Fibroblast of skin of right quadriceps (primary cell): Measurements from ENCODE around the gene RBM6.
"Not testable (repeated sequence)": the region's sequence is repeated elsewhere in the genome, so short reads cannot be mapped to it uniquely, and the experiment has no call there.

Source experiments
- DNase-seq: peaks from one replicate; pipeline ENCODE4 v3.0.0-alpha.2; 2013

RBM6 gene

GRCh38 chr3:49984394-49984793 lies 44.4 kb downstream of the RBM6 start:
- no peak for DNase-seq

- DNase-seq: no peak
These were observed 52.4 kb downstream of the RBM6 start for GRCh38 chr3:49992326-49992725.

- DNase-seq: no peak
These were observed 54.5 kb downstream of the RBM6 start for GRCh38 chr3:49994476-49994875.

GRCh38 chr3:49996016-49996415 lies 56.1 kb downstream of the RBM6 start:
- no peak for DNase-seq

GRCh38 chr3:49997862-49998261 lies 57.9 kb downstream of the RBM6 start:
- no peak for DNase-seq

DNA sequence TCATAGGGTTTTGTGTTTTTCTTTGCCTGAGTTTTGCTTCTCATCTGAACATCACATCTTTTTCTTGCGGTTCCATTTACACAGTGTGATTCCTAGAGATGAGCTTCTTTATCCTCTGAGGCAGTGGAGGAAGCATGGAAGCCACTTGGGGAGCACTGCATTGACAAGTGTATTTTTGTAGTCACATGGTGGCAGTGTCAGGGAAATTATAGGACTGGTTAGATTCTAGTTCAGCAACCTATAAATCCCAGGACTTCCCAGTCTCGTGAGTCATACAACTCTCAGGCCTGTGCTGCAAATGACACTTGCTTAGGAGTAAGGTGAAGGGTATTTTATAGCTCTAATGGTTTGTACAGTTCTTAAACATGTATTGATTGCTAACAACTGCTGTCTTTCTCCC lies 58.4 kb downstream of the RBM6 start:
- DNase-seq: peak; percentile 37

GRCh38 chr3:50001511-50001910 lies 61.6 kb downstream of the RBM6 start:
- no peak for DNase-seq

- DNase-seq: peak; percentile 6
These were observed 63.3 kb downstream of the RBM6 start for GRCh38 chr3:50003216-50003615.

GRCh38 chr3:50003824-50004223 lies 63.9 kb downstream of the RBM6 start:
- peak; percentile 9 for DNase-seq

DNA sequence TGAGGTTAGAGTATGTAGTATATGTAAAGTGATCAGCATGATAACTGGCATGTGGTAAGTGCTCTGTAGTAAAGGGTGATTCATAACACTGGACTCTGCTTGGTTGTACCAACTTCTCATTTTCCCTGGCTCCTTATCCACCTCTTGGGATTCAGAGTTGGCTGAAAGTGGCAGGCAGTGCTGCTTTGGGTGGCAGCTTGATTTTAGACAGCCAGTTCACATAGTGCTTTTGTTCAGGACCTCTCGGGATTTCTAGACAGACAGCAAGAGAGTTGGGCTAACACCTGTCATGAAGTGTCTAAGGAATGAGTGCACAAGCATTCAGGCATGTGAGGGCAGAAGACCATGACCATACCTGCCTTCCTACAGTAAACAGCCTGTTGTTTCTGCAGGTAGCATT lies 69.0 kb downstream of the RBM6 start:
- DNase-seq: peak; percentile 19

DNA sequence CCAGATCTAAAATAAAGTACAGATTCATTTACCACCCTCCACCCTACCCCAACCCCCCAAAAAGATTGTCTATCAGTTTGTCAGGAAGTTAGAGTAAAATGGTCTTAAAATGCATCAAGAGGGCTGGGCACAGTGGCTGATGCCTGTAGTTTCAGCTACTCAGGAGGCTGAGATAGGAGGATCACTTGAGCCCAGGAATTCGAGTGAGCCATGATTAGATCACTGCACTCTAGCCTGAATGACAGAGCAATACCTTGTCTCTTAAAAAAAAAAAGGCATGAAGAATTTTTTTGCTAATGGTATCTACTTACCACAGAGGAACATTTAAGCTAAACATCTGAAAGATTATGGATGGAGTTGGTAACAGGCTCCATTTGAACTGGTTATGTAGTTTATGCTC lies 71.0 kb downstream of the RBM6 start:
- peak; percentile 11 for DNase-seq

DNA sequence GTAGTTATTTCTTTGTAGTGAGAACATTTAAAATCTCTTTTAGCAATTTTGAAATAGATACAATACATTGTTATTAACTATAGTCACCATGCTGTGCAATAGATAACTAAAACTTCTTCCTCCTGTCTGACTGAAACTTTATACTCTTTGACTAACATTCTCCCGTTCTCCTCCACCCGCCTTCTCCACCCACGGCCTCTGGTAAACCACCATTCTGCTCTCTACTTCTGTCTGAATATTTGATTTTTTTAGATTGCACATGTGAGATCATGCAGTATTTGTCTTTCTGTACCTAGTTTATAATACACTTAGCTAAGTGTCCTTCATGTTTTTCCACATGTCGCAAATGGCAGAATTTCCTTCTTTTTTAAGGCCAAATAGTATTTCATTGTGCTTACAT lies 76.0 kb downstream of the RBM6 start:
- no peak for DNase-seq

DNA sequence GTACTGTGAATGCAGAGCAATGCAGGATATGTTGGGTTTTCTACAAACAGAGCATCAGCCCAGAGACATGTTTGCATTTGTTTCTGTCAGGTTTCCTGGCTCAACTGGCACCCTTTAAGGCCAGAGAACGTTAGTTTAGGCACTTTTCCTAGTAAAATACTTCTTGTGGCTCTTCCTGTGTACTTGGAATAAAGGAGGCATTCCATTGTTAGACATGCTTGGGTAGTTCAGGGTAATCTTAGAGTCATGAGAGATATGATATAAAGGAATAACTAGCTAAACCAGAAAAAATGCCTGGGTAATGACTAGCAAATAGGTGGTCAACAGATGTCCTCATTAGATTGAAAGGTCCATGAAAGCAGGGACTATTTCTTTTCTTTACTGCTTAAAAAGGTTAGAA lies 88.4 kb downstream of the RBM6 start:
- DNase-seq: peak; percentile 24

DNA sequence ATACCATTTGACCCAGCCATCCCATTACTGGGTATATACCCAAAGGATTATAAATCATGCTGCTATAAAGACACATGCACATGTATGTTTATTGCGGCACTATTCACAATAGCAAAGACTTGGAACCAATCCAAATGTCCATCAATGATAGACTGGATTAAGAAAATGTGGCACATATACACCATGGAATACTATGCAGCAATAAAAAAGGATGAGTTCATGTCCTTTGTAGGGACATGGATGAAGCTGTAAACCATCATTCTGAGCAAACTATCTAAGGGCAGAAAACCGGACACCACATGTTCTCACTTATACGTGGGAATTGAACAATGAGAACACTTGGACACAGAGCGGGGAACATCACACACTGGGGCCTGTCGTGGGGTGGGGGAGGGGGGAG lies 91.3 kb downstream of the RBM6 start:
- not testable (repeated sequence) for DNase-seq

GRCh38 chr3:50044976-50045375 lies 105.0 kb downstream of the RBM6 start:
- no peak for DNase-seq

GRCh38 chr3:50047426-50047825 lies 107.5 kb downstream of the RBM6 start:
- no peak for DNase-seq

DNA sequence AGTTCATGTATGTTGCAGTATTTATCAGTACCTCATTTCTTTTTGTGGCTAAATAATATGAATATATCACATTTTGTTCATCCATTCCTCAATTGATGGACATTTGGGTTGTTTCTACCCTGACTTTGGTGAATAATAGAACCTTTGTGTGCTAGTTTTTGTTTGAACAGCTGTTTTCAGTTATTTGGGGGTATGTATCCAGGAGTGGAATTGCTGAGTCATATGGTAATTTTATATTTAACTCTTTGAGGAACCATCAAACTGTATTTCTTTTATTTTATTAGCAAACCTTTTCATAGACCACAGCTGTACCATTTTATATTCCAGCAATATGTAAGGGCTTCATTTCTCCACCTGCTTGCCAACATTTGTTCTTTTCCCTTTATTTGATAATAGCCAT lies 110.4 kb downstream of the RBM6 start:
- peak; percentile 81 for DNase-seq

DNA sequence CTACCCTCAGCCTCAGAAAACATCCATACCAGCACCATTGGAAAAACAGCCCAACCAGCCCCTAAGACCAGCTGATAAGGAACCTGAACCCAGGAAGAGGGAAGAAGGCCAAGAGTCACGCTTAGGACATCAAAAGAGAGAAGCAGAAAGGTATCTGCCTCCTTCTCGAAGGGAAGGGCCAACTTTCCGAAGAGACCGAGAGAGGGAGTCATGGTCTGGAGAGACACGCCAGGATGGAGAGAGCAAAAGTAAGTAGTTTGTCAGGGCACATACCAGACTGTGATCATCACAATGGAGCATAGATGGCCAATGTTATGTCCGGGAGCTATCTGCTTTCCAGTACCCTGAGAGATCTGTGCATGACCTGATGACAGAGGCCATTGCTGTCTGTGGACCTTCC lies 117.8 kb downstream of the RBM6 start:
- DNase-seq: no peak

DNA sequence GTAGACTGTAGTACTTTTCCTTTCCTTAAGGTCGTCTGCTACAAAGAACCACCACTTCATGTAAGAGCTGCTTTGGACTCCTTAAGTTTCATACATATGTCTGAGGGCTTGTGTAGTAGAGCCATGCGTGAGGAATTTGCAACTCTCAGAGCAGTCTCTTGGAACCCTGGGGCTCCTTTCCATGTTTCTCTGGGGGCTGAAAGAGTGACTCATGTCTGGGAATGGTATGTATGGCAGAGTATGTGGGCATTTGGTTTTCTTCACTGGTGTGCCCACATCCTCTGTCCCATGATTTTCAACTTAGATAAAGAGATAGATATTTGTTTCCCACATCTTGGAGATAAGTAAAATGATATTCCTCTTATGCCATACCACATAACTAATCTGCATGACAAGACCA lies 128.2 kb downstream of the RBM6 start:
- DNase-seq: peak; percentile 51

- DNase-seq: no peak
These were observed 138.1 kb downstream of the RBM6 start for GRCh38 chr3:50078091-50078490.

DNA sequence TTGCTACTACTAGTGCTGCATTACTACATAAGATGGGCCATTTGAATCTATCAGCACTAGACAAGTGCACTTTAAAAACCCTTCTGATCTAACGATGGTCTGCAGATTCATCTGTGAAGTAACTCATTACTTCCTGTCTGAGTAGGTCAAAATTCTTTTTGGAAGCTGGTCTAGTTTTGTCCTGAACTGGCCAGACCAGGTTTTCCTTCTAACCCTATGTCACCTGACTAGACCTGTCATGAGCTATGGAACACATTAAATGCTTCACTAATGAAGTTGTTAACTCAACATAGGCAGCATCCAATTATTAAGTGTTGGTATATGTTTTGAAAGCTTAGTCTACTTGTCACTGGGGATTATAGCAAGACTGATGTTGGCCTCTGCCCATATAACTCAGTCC lies 138.7 kb downstream of the RBM6 start:
- no peak for DNase-seq

GRCh38 chr3:50084951-50085350 lies 145.0 kb downstream of the RBM6 start:
- not testable (repeated sequence) for DNase-seq

GRCh38 chr3:50088725-50089608 lies 149.0 kb downstream of the RBM6 start, which contains the start of gene RBM5:
Gene RBM5 (plus strand): TSS chr3:50088919. CDS start chr3:50090435, 1,516 bp downstream.
- DNase-seq: peak; percentile 91

DNA sequence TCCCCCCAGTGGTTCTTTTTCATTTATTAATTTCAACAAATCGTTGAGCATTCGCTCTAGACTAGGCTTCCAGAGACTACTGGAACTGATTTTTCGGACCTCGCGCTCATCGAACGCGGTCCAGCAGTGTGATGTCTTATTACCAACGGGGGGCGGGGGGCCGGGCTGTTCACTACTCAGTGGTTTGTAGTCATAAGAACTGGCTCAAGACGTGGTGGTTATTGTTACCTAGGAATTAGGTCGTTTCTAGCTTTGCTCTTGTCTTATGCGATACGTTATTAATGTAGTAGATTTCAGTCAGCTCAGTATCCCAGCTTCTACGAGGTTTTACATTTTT lies 149.6 kb downstream of the RBM6 start:
- DNase-seq: peak; percentile 24

GRCh38 chr3:50090984-50091383 lies 151.0 kb downstream of the RBM6 start:
- DNase-seq: no peak
